ENCODE measurements around the gene ATP11A.

Gene ATP11A

GRCh38 chr13:112645327-112645914 is 44.4 kb upstream of the ATP11A start:
- Histone ChIP-seq H3K27me3 (ENCODE audit: insufficient read depth, low read length) (no peaks in the 10 kb centered on the region), H2AFZ (ENCODE audit: insufficient read depth, low read length, poor library complexity) (no peak overlapping the region), H3K4me1 (ENCODE audit: control insufficient read depth in 1 of 2, insufficient read depth in 2 of 2, low read length in 2 of 2) (peaks cover 0 to 11% of the 10 kb centered on the region in 2 experiments), H3K9ac (ENCODE audit: low read length) (no peak overlapping the region), H3K14ac (ENCODE audit: low read length) (no peak overlapping the region), H3K4me2 (ENCODE audit: low read length) (no peak overlapping the region), H4K12ac (ENCODE audit: low read depth, low read length) (no peak overlapping the region), H2BK12ac (ENCODE audit: low read length) (no peak overlapping the region), H4K91ac (ENCODE audit: low read depth, low read length) (no peak overlapping the region), H3K9me3 (ENCODE audit: insufficient read depth, low read depth, low read length) (peaks cover 2% of the 10 kb centered on the region), H2BK120ac (ENCODE audit: insufficient read depth, low read length, poor library complexity) (no peak overlapping the region), H3K79me2 (ENCODE audit: control insufficient read depth, insufficient read depth, low read length, poor library complexity) (no peaks in the 10 kb centered on the region), H3K23ac (ENCODE audit: low read length) (no peak overlapping the region), H3K4me3 (ENCODE audit: low read depth, low read length) (no peak overlapping the region), H3K79me1 (ENCODE audit: low read length) (no peaks in the 10 kb centered on the region), H4K8ac (ENCODE audit: low read depth, low read length) (no peak overlapping the region), H3K27ac (ENCODE audit: low read depth, low read length) (no peak overlapping the region), H3K18ac (ENCODE audit: low read length) (no peak overlapping the region), H2BK5ac (ENCODE audit: low read depth, low read length, poor library complexity) (no peak overlapping the region), H3K36me3 (ENCODE audit: control insufficient read depth in 1 of 2, insufficient read depth in 2 of 2, low read length in 2 of 2) (no peaks in the 10 kb centered on the region), H2AK5ac (ENCODE audit: low read length) (no peak overlapping the region), H3K4ac (ENCODE audit: low read depth, low read length) (no peak overlapping the region)
- WGBS (ENCODE audit: extremely low coverage, insufficient coverage, insufficient read length): no CpG with 5 or more reads among the region's 49 CpGs
- DNase-seq: no peak

- no peak overlapping the region for H2AK5ac ChIP-seq (ENCODE audit: low read length)
- no CpG with 5 or more reads among the region's 14 CpGs for WGBS (ENCODE audit: extremely low coverage, insufficient coverage, insufficient read length)
- H2BK12ac ChIP-seq (ENCODE audit: low read length): no peak overlapping the region
- no peak overlapping the region for H3K4ac ChIP-seq (ENCODE audit: low read depth, low read length)
- no peak overlapping the region for H3K18ac ChIP-seq (ENCODE audit: low read length)
- H2BK5ac ChIP-seq (ENCODE audit: low read depth, low read length, poor library complexity): no peak overlapping the region
- H3K27ac ChIP-seq (ENCODE audit: low read depth, low read length): no peak overlapping the region
- H3K4me2 ChIP-seq (ENCODE audit: low read length): no peak overlapping the region
- no peak overlapping the region for H4K91ac ChIP-seq (ENCODE audit: low read depth, low read length)
- no peak overlapping the region for H4K12ac ChIP-seq (ENCODE audit: low read depth, low read length)
- H3K79me1 ChIP-seq (ENCODE audit: low read length): peaks cover 4% of the 10 kb centered on the region
- peaks cover 2 to 17% of the 10 kb centered on the region in 2 experiments for H3K4me1 ChIP-seq (ENCODE audit: control insufficient read depth in 1 of 2, insufficient read depth in 2 of 2, low read length in 2 of 2)
- no peaks in the 10 kb centered on the region for H3K36me3 ChIP-seq (ENCODE audit: control insufficient read depth in 1 of 2, insufficient read depth in 2 of 2, low read length in 2 of 2)
- peaks cover 2% of the 10 kb centered on the region for H3K9me3 ChIP-seq (ENCODE audit: insufficient read depth, low read depth, low read length)
- no peak for DNase-seq
- no peak overlapping the region for H3K4me3 ChIP-seq (ENCODE audit: low read depth, low read length)
- no peak overlapping the region for H2AFZ ChIP-seq (ENCODE audit: insufficient read depth, low read length, poor library complexity)
- no peak overlapping the region for H3K9ac ChIP-seq (ENCODE audit: low read length)
- H3K23ac ChIP-seq (ENCODE audit: low read length): no peak overlapping the region
- H3K27me3 ChIP-seq (ENCODE audit: insufficient read depth, low read length): no peaks in the 10 kb centered on the region
- no peak overlapping the region for H3K14ac ChIP-seq (ENCODE audit: low read length)
- no peaks in the 10 kb centered on the region for H3K79me2 ChIP-seq (ENCODE audit: control insufficient read depth, insufficient read depth, low read length, poor library complexity)
- H4K8ac ChIP-seq (ENCODE audit: low read depth, low read length): no peak overlapping the region
- H2BK120ac ChIP-seq (ENCODE audit: insufficient read depth, low read length, poor library complexity): no peak overlapping the region
Measured at GRCh38 chr13:112647256-112647655, 42.6 kb upstream of the ATP11A start.

- Histone ChIP-seq H3K79me2 (ENCODE audit: control insufficient read depth, insufficient read depth, low read length, poor library complexity) (no peaks in the 10 kb centered on the region), H3K18ac (ENCODE audit: low read length) (no peak overlapping the region), H3K27ac (ENCODE audit: low read depth, low read length) (no peak overlapping the region), H2AFZ (ENCODE audit: insufficient read depth, low read length, poor library complexity) (no peak overlapping the region), H3K4ac (ENCODE audit: low read depth, low read length) (no peak overlapping the region), H3K23ac (ENCODE audit: low read length) (no peak overlapping the region), H3K9ac (ENCODE audit: low read length) (no peak overlapping the region), H3K4me1 (ENCODE audit: control insufficient read depth in 1 of 2, insufficient read depth in 2 of 2, low read length in 2 of 2) (peaks cover 7 to 22% of the 10 kb centered on the region in 2 experiments), H2BK120ac (ENCODE audit: insufficient read depth, low read length, poor library complexity) (no peak overlapping the region), H4K8ac (ENCODE audit: low read depth, low read length) (no peak overlapping the region), H3K4me3 (ENCODE audit: low read depth, low read length) (no peak overlapping the region), H2AK5ac (ENCODE audit: low read length) (no peak overlapping the region), H3K9me3 (ENCODE audit: insufficient read depth, low read depth, low read length) (peaks cover 2% of the 10 kb centered on the region), H4K91ac (ENCODE audit: low read depth, low read length) (no peak overlapping the region), H3K14ac (ENCODE audit: low read length) (no peak overlapping the region), H3K27me3 (ENCODE audit: insufficient read depth, low read length) (no peaks in the 10 kb centered on the region), H2BK12ac (ENCODE audit: low read length) (no peak overlapping the region), H3K4me2 (ENCODE audit: low read length) (no peak overlapping the region), H3K36me3 (ENCODE audit: control insufficient read depth in 1 of 2, insufficient read depth in 2 of 2, low read length in 2 of 2) (no peaks in the 10 kb centered on the region), H3K79me1 (ENCODE audit: low read length) (peaks cover 7% of the 10 kb centered on the region), H2BK5ac (ENCODE audit: low read depth, low read length, poor library complexity) (no peak overlapping the region), H4K12ac (ENCODE audit: low read depth, low read length) (peak overlapping the region; percentile 12)
- DNase-seq: no peak
- WGBS (ENCODE audit: extremely low coverage, insufficient coverage, insufficient read length): no CpG with 5 or more reads among the region's 10 CpGs
Measured at GRCh38 chr13:112648101-112648500, 41.7 kb upstream of the ATP11A start.

DNA sequence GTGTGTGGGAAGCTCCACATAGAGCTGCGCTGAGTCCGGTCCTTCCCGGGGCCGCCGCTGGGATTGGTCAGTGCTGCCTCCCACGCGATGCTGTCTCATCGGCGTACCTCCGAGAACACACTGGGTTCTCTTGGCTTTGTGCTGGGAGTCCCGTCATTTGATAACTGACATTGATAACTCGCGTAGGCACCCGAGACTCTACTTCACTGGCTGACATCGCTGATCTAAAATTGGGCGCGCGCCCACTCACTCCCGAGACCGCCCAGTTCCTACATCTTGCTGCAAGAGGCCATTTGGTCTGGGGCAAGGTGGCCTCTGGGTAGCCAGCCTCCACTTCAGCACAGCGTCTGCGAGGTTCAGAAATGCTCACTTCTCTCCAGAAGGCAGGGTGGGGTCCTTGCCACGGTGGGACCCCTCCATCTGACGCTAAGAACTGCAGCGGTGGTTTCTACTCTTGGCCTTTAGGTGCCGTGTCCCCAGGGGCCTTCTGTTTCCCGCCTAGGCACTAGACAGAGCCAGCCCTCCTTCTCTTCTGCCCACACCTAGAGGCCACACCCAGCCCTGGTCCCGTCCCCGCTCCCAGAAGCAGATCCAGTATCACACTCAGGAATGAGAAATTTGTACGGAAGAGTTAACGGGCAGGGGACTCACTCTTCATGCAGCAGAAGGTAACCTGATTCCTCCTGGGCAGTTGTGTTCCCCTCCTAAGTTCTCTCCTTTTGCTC is 40.7 kb upstream of the ATP11A start:
- no peaks in the 10 kb centered on the region for H3K79me2 ChIP-seq (ENCODE audit: control insufficient read depth, insufficient read depth, low read length, poor library complexity)
- H3K14ac ChIP-seq (ENCODE audit: low read length): no peak overlapping the region
- no peak overlapping the region for H4K12ac ChIP-seq (ENCODE audit: low read depth, low read length)

More for the DNA sequence above, 40.7 kb upstream of the ATP11A start:
- Histone ChIP-seq H3K79me1 (ENCODE audit: low read length) (peaks cover 10% of the 10 kb centered on the region), H2AK5ac (ENCODE audit: low read length) (no peak overlapping the region), H2BK120ac (ENCODE audit: insufficient read depth, low read length, poor library complexity) (peak overlapping the region; percentile 18), H3K4me3 (ENCODE audit: low read depth, low read length) (no peak overlapping the region), H3K4me1 (ENCODE audit: control insufficient read depth in 1 of 2, insufficient read depth in 2 of 2, low read length in 2 of 2) (peaks cover 8 to 23% of the 10 kb centered on the region in 2 experiments), H3K9me3 (ENCODE audit: insufficient read depth, low read depth, low read length) (peaks cover 2% of the 10 kb centered on the region), H3K4me2 (ENCODE audit: low read length) (no peak overlapping the region), H3K18ac (ENCODE audit: low read length) (no peak overlapping the region), H3K23ac (ENCODE audit: low read length) (no peak overlapping the region), H3K27me3 (ENCODE audit: insufficient read depth, low read length) (no peaks in the 10 kb centered on the region), H3K9ac (ENCODE audit: low read length) (no peak overlapping the region), H2BK5ac (ENCODE audit: low read depth, low read length, poor library complexity) (no peak overlapping the region), H2BK12ac (ENCODE audit: low read length) (peak overlapping the region; percentile 46), H4K8ac (ENCODE audit: low read depth, low read length) (no peak overlapping the region), H4K91ac (ENCODE audit: low read depth, low read length) (no peak overlapping the region), H2AFZ (ENCODE audit: insufficient read depth, low read length, poor library complexity) (no peak overlapping the region), H3K4ac (ENCODE audit: low read depth, low read length) (no peak overlapping the region), H3K36me3 (ENCODE audit: control insufficient read depth in 1 of 2, insufficient read depth in 2 of 2, low read length in 2 of 2) (no peaks in the 10 kb centered on the region), H3K27ac (ENCODE audit: low read depth, low read length) (no peak overlapping the region)
- WGBS (ENCODE audit: extremely low coverage, insufficient coverage, insufficient read length): no CpG with 5 or more reads among the region's 31 CpGs
- DNase-seq: no peak
